WTC11 (cell line): Measurements from ENCODE around the gene RHEB. TPM values are rescaled to one million over a fixed set of nuclear protein-coding genes. Genes with fewer than 3 reads are reported as not detected.

Experiments
- ATAC-seq: fragments of 200-7000 bp; cut with Tn5 transposase; 2 replicates; pipeline ENCODE4 v1.10.0; 2021; ENCODE audit warnings: mild to moderate bottlenecking, moderate library complexity
- CTCF ChIA-PET: fragments of 300-600 bp; sonication (Branson Sonifier 250); formaldehyde crosslinking; loops from one replicate; lab custom pipeline; 2021; ENCODE audit warnings: antibody characterized with exemption; lab: Charles Lee
- POLR2A ChIA-PET: fragments of 350-600 bp; sonication (Branson Sonifier 250); formaldehyde crosslinking; loops from one replicate; lab custom pipeline; 2021; ENCODE audit warnings: antibody characterized with exemption; lab: Charles Lee
- DNase-seq: peaks from one replicate; pipeline ENCODE4 v3.0.0; 2021; ENCODE audit warnings: low spot score
- H3K27ac Mint-ChIP-seq: 2 replicates; pipeline ENCODE4 v1.8.0; 2021; ENCODE audit warnings: mixed read lengths
- H3K27me3 Mint-ChIP-seq: 2 replicates; pipeline ENCODE4 v1.8.0; 2021; ENCODE audit warnings: low read depth, mild to moderate bottlenecking, moderate library complexity, mixed read lengths
- H3K36me3 Mint-ChIP-seq: 2 replicates; pipeline ENCODE4 v1.8.0; 2021; ENCODE audit warnings: mixed read lengths
- H3K4me1 Mint-ChIP-seq: 2 replicates; pipeline ENCODE4 v1.8.0; 2022; ENCODE audit warnings: mixed read lengths
- H3K4me3 Mint-ChIP-seq: 2 replicates; pipeline ENCODE4 v1.8.0; 2021; ENCODE audit warnings: mild to moderate bottlenecking, moderate library complexity, mixed read lengths
- H3K9me3 Mint-ChIP-seq: 2 replicates; pipeline ENCODE4 v1.8.0; 2021; ENCODE audit warnings: mixed read lengths
- AFF4 ChIP-seq: sonication (generic); formaldehyde crosslinking; IDR thresholded peaks from 2 replicates; pipeline ENCODE4 v1.8.1; 2023; ENCODE audit warnings: mild to moderate bottlenecking, missing genetic modification reagents, borderline replicate concordance
- AR ChIP-seq: fragments of 250-450 bp; sonication (Bioruptor Pico); IDR thresholded peaks from 2 replicates; pipeline ENCODE4 v1.9.0; 2021; ENCODE audit warnings: mild to moderate bottlenecking
- ATF3 ChIP-seq: sonication (generic); formaldehyde crosslinking; conservative IDR thresholded peaks from 2 replicates; pipeline ENCODE4 v1.8.1; 2022; ENCODE audit warnings: mild to moderate bottlenecking, missing genetic modification reagents
- CDX4 ChIP-seq: fragments of 250-450 bp; sonication (Bioruptor Pico); IDR thresholded peaks from 2 replicates; pipeline ENCODE4 v1.9.0; 2021; ENCODE audit warnings: moderate library complexity, mild to moderate bottlenecking, inconsistent platforms, borderline replicate concordance
- CREB1 ChIP-seq: sonication (generic); formaldehyde crosslinking; IDR thresholded peaks from 2 replicates; pipeline ENCODE4 v1.8.0; 2023; ENCODE audit warnings: mild to moderate bottlenecking, missing genetic modification reagents
- E2F1 ChIP-seq: sonication (generic); formaldehyde crosslinking; IDR thresholded peaks from 2 replicates; pipeline ENCODE4 v1.8.0; 2022; ENCODE audit warnings: mild to moderate bottlenecking, missing genetic modification reagents
- E2F5 ChIP-seq: sonication (generic); formaldehyde crosslinking; IDR thresholded peaks from 2 replicates; pipeline ENCODE4 v1.8.1; 2022; ENCODE audit warnings: mild to moderate bottlenecking, moderate library complexity, missing genetic modification reagents
- EMX1 ChIP-seq: fragments of 250-450 bp; sonication (Bioruptor Pico); IDR thresholded peaks from 2 replicates; pipeline ENCODE4 v1.8.0; 2021; ENCODE audit warnings: mild to moderate bottlenecking
- GABPB1 ChIP-seq: sonication (generic); formaldehyde crosslinking; IDR thresholded peaks from 2 replicates; pipeline ENCODE4 v1.8.1; 2023; ENCODE audit warnings: mild to moderate bottlenecking, missing genetic modification reagents
- GTF2I ChIP-seq: fragments of 250-450 bp; sonication (Bioruptor Pico); conservative IDR thresholded peaks from 2 replicates; pipeline ENCODE4 v1.4.0; 2021; ENCODE audit warnings: mild to moderate bottlenecking
- HMGXB4 ChIP-seq: sonication (generic); formaldehyde crosslinking; IDR thresholded peaks from 2 replicates; pipeline ENCODE4 v1.8.1; 2023; ENCODE audit warnings: mild to moderate bottlenecking, moderate library complexity, missing genetic modification reagents
- MAX ChIP-seq: sonication (generic); formaldehyde crosslinking; IDR thresholded peaks from 2 replicates; pipeline ENCODE4 v1.8.0; 2022; ENCODE audit warnings: mild to moderate bottlenecking, missing genetic modification reagents
- NFYB ChIP-seq: sonication (generic); formaldehyde crosslinking; conservative IDR thresholded peaks from 2 replicates; pipeline ENCODE4 v1.8.0; 2022; ENCODE audit warnings: low read depth, missing genetic modification reagents
- PREB ChIP-seq: sonication (generic); formaldehyde crosslinking; IDR thresholded peaks from 2 replicates; pipeline ENCODE4 v1.8.1; 2022; ENCODE audit warnings: mild to moderate bottlenecking, missing genetic modification reagents, moderate library complexity, borderline replicate concordance
- RELA ChIP-seq: sonication (generic); formaldehyde crosslinking; IDR thresholded peaks from 2 replicates; pipeline ENCODE4 v1.8.1; 2022; ENCODE audit warnings: missing genetic modification reagents, mild to moderate bottlenecking, borderline replicate concordance
- SMAD4 ChIP-seq: sonication (generic); formaldehyde crosslinking; IDR thresholded peaks from 2 replicates; pipeline ENCODE4 v1.8.0; 2022; ENCODE audit warnings: mild to moderate bottlenecking, missing genetic modification reagents
- SOX15 ChIP-seq: fragments of 250-450 bp; sonication (Bioruptor Pico); IDR thresholded peaks from 2 replicates; pipeline ENCODE4 v1.9.0; 2021; ENCODE audit warnings: mild to moderate bottlenecking
- TCF7 ChIP-seq: sonication (generic); formaldehyde crosslinking; IDR thresholded peaks from 2 replicates; pipeline ENCODE4 v1.8.0; 2022; ENCODE audit warnings: mild to moderate bottlenecking, low read depth, missing genetic modification reagents, moderate library complexity
- TEAD1 ChIP-seq: sonication (generic); formaldehyde crosslinking; IDR thresholded peaks from 2 replicates; pipeline ENCODE4 v1.8.0; 2022; ENCODE audit warnings: mild to moderate bottlenecking, missing genetic modification reagents
- ZMAT4 ChIP-seq: fragments of 250-450 bp; sonication (Bioruptor Pico); IDR thresholded peaks from 2 replicates; pipeline ENCODE4 v1.9.0; 2021; ENCODE audit warnings: mild to moderate bottlenecking
- ZNF121 ChIP-seq: sonication (generic); formaldehyde crosslinking; IDR thresholded peaks from 2 replicates; pipeline ENCODE4 v1.8.0; 2023; ENCODE audit warnings: missing genetic modification reagents
- ZNF423 ChIP-seq: fragments of 250-450 bp; sonication (Bioruptor Pico); IDR thresholded peaks from 2 replicates; pipeline ENCODE4 v2.1.2; 2022; ENCODE audit warnings: mild to moderate bottlenecking, moderate library complexity
- total RNA-seq: library from RNA; stranded (reverse); gene quantifications from 3 replicates; pipeline ENCODE4 v1.2.3, GENCODE V29; 2021

The RHEB gene
- total RNA-seq, 1 experiment from 2014 or later: 133 TPM

- DNase-seq: no peak
- POLR2A ChIA-PET: no interaction called here
- CTCF ChIA-PET: interaction anchor here (0.6 kb wide), 1 partner anchor 156 kb away, joined by 3 read pairs; no protein-coding TSS in a partner anchor
- Mint-ChIP-seq H3K27me3 (peaks cover 18% of the 10 kb centered on the region), H3K4me3 (no peak overlapping the region), H3K9me3 (peaks cover 16% of the 10 kb centered on the region), H3K27ac (no peak overlapping the region), H3K4me1 (peaks cover 4% of the 10 kb centered on the region), H3K36me3 (0 out of 2 replicates have a peak, but pooled peaks cover 4% of the 10 kb centered on the region)
- no peak for ATAC-seq
- TF ChIP-seq HMGXB4 (CRISPR knock-in tag) (no peak), GABPB1 (no peak)
These were observed 5.2 kb upstream of the RHEB start for GRCh38 chr7:151524845-151525244.

GRCh38 chr7:151524331-151524730 lies 4.6 kb upstream of the RHEB start:
- no peak overlapping the region for H3K27ac Mint-ChIP-seq
- TF ChIP-seq TEAD1 (CRISPR knock-in tag) (no peak), ZMAT4 (CRISPR knock-in tag) (no peak), AFF4 (CRISPR knock-in tag) (no peak), PREB (CRISPR knock-in tag) (no peak), ZNF423 (CRISPR knock-in tag) (no peak), GTF2I (no peak), RELA (CRISPR knock-in tag) (no peak), NFYB (no peak), EMX1 (CRISPR knock-in tag) (no peak), ZNF121 (CRISPR knock-in tag) (no peak), TCF7 (CRISPR knock-in tag) (no peak), CDX4 (no peak), E2F5 (CRISPR knock-in tag) (no peak), SMAD4 (CRISPR knock-in tag) (no peak), MAX (CRISPR knock-in tag) (no peak), ATF3 (CRISPR knock-in tag) (no peak), SOX15 (CRISPR knock-in tag) (no peak), CREB1 (CRISPR knock-in tag) (no peak), E2F1 (no peak), AR (CRISPR knock-in tag) (no peak)
- no peak for ATAC-seq
- H3K9me3 Mint-ChIP-seq: peaks cover 13% of the 10 kb centered on the region
- 0 out of 2 replicates have a peak, but pooled peaks cover 3% of the 10 kb centered on the region for H3K36me3 Mint-ChIP-seq
- no peak for DNase-seq
- ChIA-PET POLR2A (no interaction called here), CTCF (interaction anchor here (0.6 kb wide), 1 partner anchor 156 kb away, joined by 3 read pairs; no protein-coding TSS in a partner anchor)
- H3K4me3 Mint-ChIP-seq: no peak overlapping the region
- peaks cover 4% of the 10 kb centered on the region for H3K4me1 Mint-ChIP-seq
- H3K27me3 Mint-ChIP-seq: peaks cover 18% of the 10 kb centered on the region
